Smooth muscle cell (in vitro differentiated cells): ENCODE measurements around the gene SMC1B. TPM values are rescaled to one million over a fixed set of nuclear protein-coding genes. Genes with fewer than 3 reads are reported as not detected.
"Not testable (repeated sequence)": the region's sequence is repeated elsewhere in the genome, so short reads cannot be mapped to it uniquely, and the experiment has no call there.

Source experiments
- DNase-seq: peaks from one replicate; lab custom pipeline; 2025; ENCODE audit not compliant: unreplicated experiment; lab: John Stamatoyannopoulos, UW
- H2AFZ ChIP-seq: fragments of 200-600 bp; sonication (generic); 2 replicates; pipeline ENCODE4 v1.6.0; 2016; ENCODE audit warnings: antibody characterized with exemption, low read depth, mild to moderate bottlenecking
- H3F3A ChIP-seq: fragments of 200-600 bp; sonication (generic); 2 replicates; pipeline ENCODE4 v1.6.0; 2017; ENCODE audit warnings: antibody characterized with exemption, low read depth
- H3K27ac ChIP-seq: fragments of 200-600 bp; sonication (generic); 2 replicates; pipeline ENCODE4 v1.5.1; 2016; ENCODE audit warnings: low read depth, mild to moderate bottlenecking
- H3K27me3 ChIP-seq: fragments of 200-600 bp; sonication (generic); 2 replicates; pipeline ENCODE4 v1.6.1; 2016; ENCODE audit warnings: low read depth, mild to moderate bottlenecking
- H3K36me3 ChIP-seq: fragments of 200-600 bp; sonication (generic); 2 replicates; pipeline ENCODE4 v1.5.1; 2016; ENCODE audit warnings: low read depth
- H3K4me1 ChIP-seq: fragments of 200-600 bp; sonication (generic); 2 replicates; pipeline ENCODE4 v1.5.1; 2016; ENCODE audit warnings: low read depth
- H3K4me2 ChIP-seq: fragments of 200-600 bp; sonication (generic); 2 replicates; pipeline ENCODE4 v1.6.0; 2016; ENCODE audit warnings: mild to moderate bottlenecking
- H3K4me3 ChIP-seq: fragments of 200-600 bp; sonication (generic); 2 replicates; pipeline ENCODE4 v1.5.1; 2016; ENCODE audit warnings: mild to moderate bottlenecking
- H3K79me2 ChIP-seq: fragments of 200-600 bp; sonication (generic); 2 replicates; pipeline ENCODE4 v1.6.0; 2016; ENCODE audit warnings: low read depth, mild to moderate bottlenecking
- H3K9ac ChIP-seq: fragments of 200-600 bp; sonication (generic); 2 replicates; pipeline ENCODE4 v1.6.0; 2016; ENCODE audit warnings: low read depth
- H3K9me3 ChIP-seq: fragments of 200-600 bp; sonication (generic); replicated peaks from 2 replicates; pipeline ENCODE4 v1.5.1; 2016; ENCODE audit warnings: low read depth
- H4K20me1 ChIP-seq: fragments of 200-600 bp; sonication (generic); 2 replicates; pipeline ENCODE4 v1.6.0; 2016; ENCODE audit warnings: low read depth
- WGBS: methylation state at CpG from one replicate; pipeline ENCODE4 v1.1.7; 2016; ENCODE audit warnings: low lambda C conversion rate; 5-methylcytosine and 5-hydroxymethylcytosine counted together
- polyA plus RNA-seq: library from polyadenylated mRNA; unstranded; fragments of >200 nt; fragmentation: Nextera tagmentation; extraction: Ambion mirVana; gene quantifications from 2 replicates; pipeline ENCODE4 v1.2.1, GENCODE V29; 2016
- total RNA-seq: library from RNA; depleted of rRNA; stranded (reverse); fragments of >200 nt; gene quantifications from 2 replicates; pipeline ENCODE4 v1.2.3, GENCODE V29; 2014
- TF ChIP-seq, protein P1 (sequence below): fragments of 200-600 bp; sonication (generic); IDR thresholded peaks from 2 replicates; pipeline ENCODE4 v1.5.1; 2017; ENCODE audit warnings: borderline replicate concordance, mild to moderate bottlenecking, antibody characterized with exemption; ENCODE audit not compliant: insufficient read depth, poor library complexity, severe bottlenecking

SMC1B gene
- total and polyA plus RNA-seq, 2 experiments from 2014 or later = 0.06 TPM; not detected in 1

DNA sequence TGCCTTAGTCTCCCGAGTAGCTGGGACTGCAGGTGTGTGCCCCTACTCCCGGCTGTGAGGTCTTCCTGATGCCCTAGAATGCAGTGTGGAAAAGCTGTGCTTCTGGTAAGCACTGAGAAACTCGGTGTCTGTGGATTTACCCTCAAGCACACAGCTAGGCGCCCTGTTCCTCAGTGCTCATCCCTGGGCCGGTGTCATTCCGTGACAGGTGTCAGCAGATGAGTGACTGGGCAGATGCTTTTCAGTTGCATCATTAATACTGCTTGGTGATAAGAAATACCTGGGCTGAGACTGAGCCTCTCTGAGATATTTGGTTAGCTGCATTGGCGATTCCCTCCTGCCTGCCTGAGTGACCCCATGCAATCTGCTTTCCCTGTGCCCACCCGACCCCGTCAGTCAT is 81.9 kb downstream of the SMC1B start:
- no peak overlapping the region for H3K4me2 ChIP-seq
- no peak overlapping the region for H3K27ac ChIP-seq
- no peaks in the 10 kb centered on the region for H3K27me3 ChIP-seq
- no peaks in the 10 kb centered on the region for H3K4me1 ChIP-seq
- no peaks in the 10 kb centered on the region for H3K79me2 ChIP-seq
- TF ChIP-seq, protein P1, sequence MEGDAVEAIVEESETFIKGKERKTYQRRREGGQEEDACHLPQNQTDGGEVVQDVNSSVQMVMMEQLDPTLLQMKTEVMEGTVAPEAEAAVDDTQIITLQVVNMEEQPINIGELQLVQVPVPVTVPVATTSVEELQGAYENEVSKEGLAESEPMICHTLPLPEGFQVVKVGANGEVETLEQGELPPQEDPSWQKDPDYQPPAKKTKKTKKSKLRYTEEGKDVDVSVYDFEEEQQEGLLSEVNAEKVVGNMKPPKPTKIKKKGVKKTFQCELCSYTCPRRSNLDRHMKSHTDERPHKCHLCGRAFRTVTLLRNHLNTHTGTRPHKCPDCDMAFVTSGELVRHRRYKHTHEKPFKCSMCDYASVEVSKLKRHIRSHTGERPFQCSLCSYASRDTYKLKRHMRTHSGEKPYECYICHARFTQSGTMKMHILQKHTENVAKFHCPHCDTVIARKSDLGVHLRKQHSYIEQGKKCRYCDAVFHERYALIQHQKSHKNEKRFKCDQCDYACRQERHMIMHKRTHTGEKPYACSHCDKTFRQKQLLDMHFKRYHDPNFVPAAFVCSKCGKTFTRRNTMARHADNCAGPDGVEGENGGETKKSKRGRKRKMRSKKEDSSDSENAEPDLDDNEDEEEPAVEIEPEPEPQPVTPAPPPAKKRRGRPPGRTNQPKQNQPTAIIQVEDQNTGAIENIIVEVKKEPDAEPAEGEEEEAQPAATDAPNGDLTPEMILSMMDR = no peak
- no peak overlapping the region for H2AFZ ChIP-seq
- no peaks in the 10 kb centered on the region for H3F3A ChIP-seq
- no peak for DNase-seq
- no peaks in the 10 kb centered on the region for H4K20me1 ChIP-seq
- H3K36me3 ChIP-seq = peaks cover 4% of the 10 kb centered on the region
- H3K9me3 ChIP-seq = no peaks in the 10 kb centered on the region
- 100% methylated on average over 9 of the region's 9 CpGs for WGBS
- no peak overlapping the region for H3K4me3 ChIP-seq
- H3K9ac ChIP-seq = no peak overlapping the region

DNA sequence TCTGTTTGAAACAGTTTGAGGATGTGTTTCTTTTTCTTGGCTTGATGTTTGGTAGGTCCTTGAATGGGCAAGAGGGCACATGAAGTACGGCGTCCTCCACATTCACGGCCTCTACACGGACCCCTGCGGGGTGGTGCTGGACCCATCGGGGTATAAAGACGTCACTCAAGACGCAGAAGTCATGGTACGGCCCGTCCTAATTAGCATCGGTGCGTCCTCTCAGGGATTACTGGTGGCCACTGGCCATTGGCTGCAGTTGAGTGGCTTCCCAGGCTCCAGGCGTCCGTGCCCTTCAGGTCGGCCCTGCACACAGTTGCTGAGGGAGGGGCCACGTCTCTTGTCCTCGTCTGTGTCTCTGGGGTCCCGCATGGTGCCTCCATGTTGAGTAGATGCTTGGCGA is 82.9 kb downstream of the SMC1B start:
- WGBS = 97% methylated on average over 19 of the region's 19 CpGs
- Histone ChIP-seq H3K79me2 (no peaks in the 10 kb centered on the region), H4K20me1 (no peaks in the 10 kb centered on the region), H3K4me3 (no peak overlapping the region), H3K9ac (no peak overlapping the region), H3K27me3 (no peaks in the 10 kb centered on the region), H3K27ac (no peak overlapping the region), H3K9me3 (no peaks in the 10 kb centered on the region), H3K4me2 (no peak overlapping the region), H3F3A (no peaks in the 10 kb centered on the region), H2AFZ (no peak overlapping the region), H3K36me3 (peaks cover 4% of the 10 kb centered on the region), H3K4me1 (no peaks in the 10 kb centered on the region)
- TF ChIP-seq, protein P1 = no peak
- DNase-seq = no peak

DNA sequence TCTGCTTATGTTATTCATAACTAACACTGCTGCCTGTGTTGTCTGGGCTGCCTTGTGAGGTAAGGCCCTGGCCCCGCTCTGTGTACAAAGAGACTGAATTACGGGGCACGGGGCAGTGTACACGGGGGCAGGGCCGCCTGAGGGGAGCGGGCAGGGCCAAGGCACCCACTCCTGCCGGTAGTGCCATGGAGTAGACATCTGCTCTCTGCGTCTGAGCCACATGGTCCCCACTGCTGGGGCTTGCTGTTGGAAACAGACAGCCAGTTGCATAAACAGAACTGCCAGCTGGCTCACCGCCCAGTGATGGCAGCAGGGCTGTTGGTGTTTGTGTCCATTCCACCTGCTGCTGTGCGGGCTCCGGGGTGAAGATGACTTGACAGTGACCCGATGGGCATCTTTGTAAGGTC is 83.9 kb downstream of the SMC1B start:
- no peaks in the 10 kb centered on the region for H3K27me3 ChIP-seq
- no peak overlapping the region for H2AFZ ChIP-seq
- TF ChIP-seq, protein P1 = no peak
- no peaks in the 10 kb centered on the region for H3F3A ChIP-seq
- peaks cover 8% of the 10 kb centered on the region for H3K79me2 ChIP-seq
- no peak overlapping the region for H3K27ac ChIP-seq
- no peaks in the 10 kb centered on the region for H3K9me3 ChIP-seq
- no peak overlapping the region for H3K4me2 ChIP-seq
- no peaks in the 10 kb centered on the region for H4K20me1 ChIP-seq
- no peaks in the 10 kb centered on the region for H3K4me1 ChIP-seq
- no peak for DNase-seq
- peaks cover 4% of the 10 kb centered on the region for H3K36me3 ChIP-seq
- WGBS = 92% methylated on average over 11 of the region's 12 CpGs
- H3K4me3 ChIP-seq = no peak overlapping the region
- no peak overlapping the region for H3K9ac ChIP-seq

DNA sequence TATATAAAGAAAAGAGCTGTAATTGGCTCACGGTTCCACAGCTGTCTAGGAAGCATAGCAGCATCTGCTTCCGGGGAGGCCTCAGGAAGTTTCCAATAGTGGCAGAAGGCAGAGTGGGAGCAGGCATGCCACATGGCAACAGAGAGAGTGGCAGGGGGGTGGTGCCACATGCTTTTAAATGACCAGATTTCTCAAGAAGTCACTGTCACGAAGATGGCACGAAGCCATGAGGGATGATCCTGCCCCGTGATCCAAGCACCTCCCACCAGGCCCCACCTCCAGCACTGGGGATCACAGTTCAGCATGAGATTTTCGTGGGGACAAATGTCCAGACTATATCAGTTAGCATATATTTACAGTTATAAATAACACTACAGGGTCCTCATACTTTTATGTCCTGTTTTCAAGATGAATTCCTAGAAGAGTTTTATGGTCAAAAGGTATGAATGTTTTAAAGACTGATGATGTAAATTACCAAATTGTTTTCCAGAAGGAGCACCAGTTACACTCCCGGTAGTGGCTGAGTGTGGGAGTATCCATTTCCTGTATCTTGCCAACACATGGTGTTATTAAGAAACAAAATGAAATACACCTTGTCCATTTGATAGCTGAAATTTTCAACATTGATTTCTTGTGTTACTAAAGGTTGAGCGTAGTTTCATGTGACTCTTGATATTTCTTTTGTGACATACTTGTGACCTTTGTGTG is 84.4 kb downstream of the SMC1B start:
- TF ChIP-seq, protein P1 = no peak
- Histone ChIP-seq H3K9me3 (no peaks in the 10 kb centered on the region), H3K4me2 (no peak overlapping the region), H3K27me3 (no peaks in the 10 kb centered on the region), H3K9ac (no peak overlapping the region), H3K79me2 (peaks cover 11% of the 10 kb centered on the region), H3K4me1 (no peaks in the 10 kb centered on the region), H2AFZ (no peak overlapping the region), H4K20me1 (no peaks in the 10 kb centered on the region), H3K27ac (no peak overlapping the region), H3K4me3 (no peak overlapping the region), H3K36me3 (peaks cover under 1% of the 10 kb centered on the region), H3F3A (no peaks in the 10 kb centered on the region)
- no peak for DNase-seq
- WGBS = 88% methylated on average over 8 of the region's 8 CpGs

DNA sequence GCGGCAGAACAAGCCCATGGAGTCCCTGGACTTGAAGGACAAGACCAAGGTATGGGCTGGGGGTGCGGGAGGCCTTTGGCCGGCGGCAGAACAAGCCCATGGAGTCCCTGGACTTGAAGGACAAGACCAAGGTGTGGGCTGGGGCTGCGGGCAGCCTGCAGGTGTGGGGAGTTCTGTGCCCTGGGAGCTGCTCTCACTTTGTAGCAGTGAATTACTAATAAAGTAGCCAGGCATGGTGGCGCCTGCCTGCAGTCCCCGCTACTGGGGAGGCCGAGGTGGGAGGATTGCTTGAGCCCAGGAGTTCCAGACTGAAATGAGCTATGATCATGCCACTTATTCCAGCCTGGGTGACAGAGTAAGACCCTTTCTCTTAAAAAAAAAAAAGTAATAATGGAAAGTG is 85.1 kb downstream of the SMC1B start:
- not testable (repeated sequence) for H3K36me3 ChIP-seq
- WGBS = 99% methylated on average over 7 of the region's 8 CpGs

More for the DNA sequence above, 85.1 kb downstream of the SMC1B start:
- H3K4me3 ChIP-seq, H3K9me3 ChIP-seq, H3K27ac ChIP-seq, DNase-seq, H2AFZ ChIP-seq, H3K4me2 ChIP-seq, H4K20me1 ChIP-seq, H3F3A ChIP-seq, H3K4me1 ChIP-seq, H3K9ac ChIP-seq, H3K27me3 ChIP-seq: not testable (repeated sequence)
- peaks cover 18% of the 10 kb centered on the region for H3K79me2 ChIP-seq
